Caco-2 (cell line): Measurements from ENCODE around the gene CNGA3. TPM values are rescaled to one million over a fixed set of nuclear protein-coding genes. Genes with fewer than 3 reads are reported as not detected.
"Not testable (repeated sequence)": the region's sequence is repeated elsewhere in the genome, so short reads cannot be mapped to it uniquely, and the experiment has no call there.

Experiments used
- BruUV-seq: library from RNA; stranded (reverse); fragments of 400-500 nt; replicated peaks from 2 replicates; lab custom pipeline; 2021; lab: Mats Ljungman, UMichigan
- CTCF ChIA-PET: fragments of 300-600 bp; sonication (Branson Sonifier 250); formaldehyde crosslinking; loops from one replicate; lab custom pipeline; 2022; ENCODE audit warnings: antibody characterized with exemption; lab: Charles Lee
- POLR2A ChIA-PET: fragments of 300-600 bp; sonication (Branson Sonifier 250); formaldehyde crosslinking; loops from one replicate; lab custom pipeline; 2022; ENCODE audit warnings: antibody characterized with exemption; lab: Charles Lee
- DNase-seq, 2 experiments: peaks; one replicate each; pipeline versions ENCODE4 v3.0.0 to v3.0.0-alpha.2; 2020 to 2022
- H3K27me3 ChIP-seq: replicated peaks from 2 replicates; pipeline ENCODE4 v1.6.0; 2011; ENCODE audit warnings: low read length; ENCODE audit not compliant: control insufficient read depth, insufficient read depth
- H3K36me3 ChIP-seq: 2 replicates; pipeline ENCODE4 v1.5.1; 2011; ENCODE audit warnings: low read length; ENCODE audit not compliant: control insufficient read depth, insufficient read depth
- H3K4me1 ChIP-seq: fragments of 250-450 bp; sonication (Bioruptor Pico); 2 replicates; pipeline ENCODE4 v1.5.1; 2020; ENCODE audit warnings: mild to moderate bottlenecking
- H3K4me3 ChIP-seq: 2 replicates; pipeline ENCODE4 v1.5.1; 2011; ENCODE audit warnings: low read depth, mild to moderate bottlenecking, control low read depth, low read length
- H3K9me3 ChIP-seq: fragments of 250-450 bp; sonication (Bioruptor Pico); 2 replicates; pipeline ENCODE4 v1.5.1; 2020; ENCODE audit warnings: mild to moderate bottlenecking, moderate library complexity
- H3K27ac Mint-ChIP-seq: one replicate; pipeline ENCODE4 v1.8.0; 2022; ENCODE audit warnings: mixed read lengths; ENCODE audit not compliant: unreplicated experiment
- H3K27me3 Mint-ChIP-seq: one replicate; pipeline ENCODE4 v1.8.0; 2022; ENCODE audit warnings: mixed read lengths; ENCODE audit not compliant: insufficient read depth, unreplicated experiment
- H3K36me3 Mint-ChIP-seq: one replicate; pipeline ENCODE4 v1.8.0; 2022; ENCODE audit warnings: mild to moderate bottlenecking, mixed read lengths; ENCODE audit not compliant: insufficient read depth, unreplicated experiment
- H3K4me1 Mint-ChIP-seq: one replicate; pipeline ENCODE4 v1.8.0; 2022; ENCODE audit warnings: low read depth, mixed read lengths; ENCODE audit not compliant: unreplicated experiment
- H3K4me3 Mint-ChIP-seq: one replicate; pipeline ENCODE4 v1.8.0; 2022; ENCODE audit warnings: mild to moderate bottlenecking, moderate library complexity, mixed read lengths; ENCODE audit not compliant: unreplicated experiment
- H3K9me3 Mint-ChIP-seq: one replicate; pipeline ENCODE4 v1.8.0; 2022; ENCODE audit warnings: mixed read lengths; ENCODE audit not compliant: unreplicated experiment
- CTCF ChIP-seq, 2 experiments: fragments of 200-600 bp in 1 of 2; IDR thresholded peaks; 1 replicate in 1 of 2; 2 replicates in 1 of 2; pipeline versions ENCODE4 v1.5.1 to v1.8.0; 2011 to 2022; ENCODE audit warnings: antibody characterized with exemption in 1 of 2, control low read depth in 1 of 2, inconsistent platforms in 1 of 2, low read depth in 1 of 2, low read length in 1 of 2, mild to moderate bottlenecking in 1 of 2, moderate library complexity in 1 of 2; ENCODE audit not compliant: insufficient read depth in 1 of 2, severe bottlenecking in 1 of 2, unreplicated experiment in 1 of 2
- intact Hi-C: fragments of 100-400 bp; cut with micrococcal nuclease; formaldehyde crosslinking; loops from one replicate; pipeline ENCODE4 v1.10.0; 2022; ENCODE audit not compliant: unreplicated experiment
- total RNA-seq: library from RNA; stranded (reverse); gene quantifications from 2 replicates; pipeline ENCODE4 v1.2.3, GENCODE V29; 2022

CNGA3 gene
- total RNA-seq, 1 experiment from 2014 or later: not detected

GRCh38 chr2:98299211-98299905 lies 46.9 kb upstream of the CNGA3 start:
- CTCF ChIA-PET: no interaction called here
- Mint-ChIP-seq H3K4me3 (no peak overlapping the region), H3K4me1 (peaks cover 18% of the 10 kb centered on the region), H3K36me3 (no peaks in the 10 kb centered on the region), H3K9me3 (no peaks in the 10 kb centered on the region), H3K27ac (no peak overlapping the region), H3K27me3 (peaks cover 10% of the 10 kb centered on the region)
- no peaks in the 10 kb centered on the region for H3K4me1 ChIP-seq
- no peaks in the 10 kb centered on the region for H3K9me3 ChIP-seq
- TF ChIP-seq CTCF (IDR thresholded peaks at IDR 0.05; ENCODE audit: insufficient read depth in 1 of 2, low read depth in 1 of 2, low read length in 1 of 2, severe bottlenecking in 1 of 2, unreplicated experiment in 1 of 2): no peak
- intact Hi-C loops: no loop called here
- DNase-seq: no peak
- POLR2A ChIA-PET: no interaction called here
- no peaks in the 10 kb centered on the region for H3K36me3 ChIP-seq
- H3K4me3 ChIP-seq: no peak overlapping the region
- no TSS peak for BruUV-seq
- H3K27me3 ChIP-seq: no peaks in the 10 kb centered on the region

GRCh38 chr2:98300141-98300874 lies 45.9 kb upstream of the CNGA3 start:
- no peak for TF ChIP-seq CTCF (IDR thresholded peaks at IDR 0.05; ENCODE audit: insufficient read depth in 1 of 2, low read depth in 1 of 2, low read length in 1 of 2, severe bottlenecking in 1 of 2, unreplicated experiment in 1 of 2)
- H3K4me1 ChIP-seq: no peaks in the 10 kb centered on the region
- CTCF ChIA-PET: no interaction called here
- POLR2A ChIA-PET: no interaction called here
- intact Hi-C loops: no loop called here
- no peak overlapping the region for H3K4me3 ChIP-seq
- no peak for DNase-seq
- no peaks in the 10 kb centered on the region for H3K9me3 ChIP-seq
- Mint-ChIP-seq H3K36me3 (no peaks in the 10 kb centered on the region), H3K4me1 (peaks cover 10% of the 10 kb centered on the region), H3K4me3 (no peak overlapping the region), H3K9me3 (no peaks in the 10 kb centered on the region), H3K27ac (no peak overlapping the region), H3K27me3 (peaks cover 13% of the 10 kb centered on the region)
- H3K36me3 ChIP-seq: no peaks in the 10 kb centered on the region
- BruUV-seq: no TSS peak
- no peaks in the 10 kb centered on the region for H3K27me3 ChIP-seq

- H3K36me3 ChIP-seq: no peaks in the 10 kb centered on the region
- Mint-ChIP-seq H3K4me1 (no peaks in the 10 kb centered on the region), H3K27me3 (peaks cover 18% of the 10 kb centered on the region), H3K4me3 (no peak overlapping the region), H3K27ac (no peak overlapping the region), H3K9me3 (no peaks in the 10 kb centered on the region), H3K36me3 (no peaks in the 10 kb centered on the region)
- no peak for TF ChIP-seq CTCF (IDR thresholded peaks at IDR 0.05; ENCODE audit: insufficient read depth in 1 of 2, low read depth in 1 of 2, low read length in 1 of 2, severe bottlenecking in 1 of 2, unreplicated experiment in 1 of 2)
- intact Hi-C loops: no loop called here
- DNase-seq: no peak
- no TSS peak for BruUV-seq
- H3K27me3 ChIP-seq: no peaks in the 10 kb centered on the region
- no peak overlapping the region for H3K4me3 ChIP-seq
- ChIA-PET CTCF (no interaction called here), POLR2A (no interaction called here)
- no peaks in the 10 kb centered on the region for H3K4me1 ChIP-seq
- no peaks in the 10 kb centered on the region for H3K9me3 ChIP-seq
Measured at GRCh38 chr2:98301469-98301868, 44.8 kb upstream of the CNGA3 start.

- H3K36me3 ChIP-seq, H3K4me1 ChIP-seq, H3K27ac Mint-ChIP-seq, H3K27me3 ChIP-seq, BruUV-seq, intact Hi-C loops, H3K4me3 ChIP-seq, CTCF ChIA-PET, H3K36me3 Mint-ChIP-seq, H3K9me3 Mint-ChIP-seq, H3K4me1 Mint-ChIP-seq, H3K9me3 ChIP-seq, POLR2A ChIA-PET, DNase-seq, H3K4me3 Mint-ChIP-seq: not testable (repeated sequence)
- H3K27me3 Mint-ChIP-seq: peaks cover 12% of the 10 kb centered on the region
Measured at GRCh38 chr2:98307131-98307696, 39.0 kb upstream of the CNGA3 start.
